Activated effector memory CD4-positive, alpha-beta T cell treated with anti-CD3 and anti-CD28 coated beads, Interleukin-2, amount 50 U/mL, for 16 hours (primary cell): ENCODE results near the gene PTPRM.

ENCODE experiments used
- DNase-seq: peaks from one replicate; pipeline ENCODE4 v3.0.0-alpha.2; 2020

The PTPRM gene

DNA sequence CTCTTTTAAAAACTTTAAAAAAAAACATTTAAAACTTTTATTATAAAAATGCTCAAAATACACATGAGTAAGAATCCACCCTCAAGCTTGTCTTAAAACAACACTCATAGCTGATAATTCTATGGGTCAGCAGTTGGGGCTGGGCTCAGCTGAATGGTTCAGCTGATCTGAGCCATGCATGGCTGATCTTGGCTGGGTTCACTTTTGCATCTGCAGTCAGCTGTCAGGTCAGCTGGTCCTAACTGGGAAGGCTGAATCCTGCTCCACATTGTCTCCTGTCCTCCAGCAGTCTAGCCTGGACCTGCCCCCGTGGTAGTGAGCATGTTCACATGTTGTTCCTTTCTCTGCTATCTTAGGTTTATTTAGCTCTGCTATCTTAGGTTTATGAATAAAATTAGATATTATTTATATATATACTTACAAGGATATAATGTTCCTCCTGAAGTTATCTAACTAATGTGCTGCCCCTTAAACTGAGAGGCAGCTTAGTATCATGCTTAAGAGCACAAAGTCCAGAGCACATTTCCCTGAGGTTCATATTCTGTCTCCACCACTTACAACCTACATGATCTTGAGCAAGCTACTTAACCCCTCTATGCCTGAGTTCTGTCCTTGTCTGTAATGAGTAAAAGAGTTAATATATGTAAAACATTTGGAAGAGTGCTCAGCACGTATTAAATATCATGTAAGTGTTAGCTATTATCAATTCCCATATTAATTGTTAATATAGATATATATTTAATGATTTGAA, 309.4 kb downstream of the PTPRM start:
- no peak for DNase-seq

DNA sequence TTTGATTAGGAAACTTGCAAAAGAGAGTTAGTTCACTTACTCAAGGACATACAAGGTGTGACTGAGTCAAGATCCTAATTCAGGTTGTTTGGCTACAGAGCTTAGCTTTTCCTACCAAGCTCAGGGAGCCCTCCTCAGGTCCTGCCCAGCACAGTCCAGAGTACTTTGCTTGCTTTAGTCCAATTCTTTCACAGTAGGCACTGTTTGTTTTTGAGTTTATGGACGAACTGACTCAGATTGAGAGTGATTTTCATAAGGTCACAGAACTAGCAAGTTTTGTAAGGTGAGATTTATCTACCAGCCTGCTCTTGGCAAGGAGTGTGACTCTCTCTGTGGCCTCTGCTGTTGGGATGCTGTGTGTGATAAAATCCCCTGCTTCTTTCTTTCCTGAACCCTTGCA, 310.5 kb downstream of the PTPRM start:
- no peak for DNase-seq

DNA sequence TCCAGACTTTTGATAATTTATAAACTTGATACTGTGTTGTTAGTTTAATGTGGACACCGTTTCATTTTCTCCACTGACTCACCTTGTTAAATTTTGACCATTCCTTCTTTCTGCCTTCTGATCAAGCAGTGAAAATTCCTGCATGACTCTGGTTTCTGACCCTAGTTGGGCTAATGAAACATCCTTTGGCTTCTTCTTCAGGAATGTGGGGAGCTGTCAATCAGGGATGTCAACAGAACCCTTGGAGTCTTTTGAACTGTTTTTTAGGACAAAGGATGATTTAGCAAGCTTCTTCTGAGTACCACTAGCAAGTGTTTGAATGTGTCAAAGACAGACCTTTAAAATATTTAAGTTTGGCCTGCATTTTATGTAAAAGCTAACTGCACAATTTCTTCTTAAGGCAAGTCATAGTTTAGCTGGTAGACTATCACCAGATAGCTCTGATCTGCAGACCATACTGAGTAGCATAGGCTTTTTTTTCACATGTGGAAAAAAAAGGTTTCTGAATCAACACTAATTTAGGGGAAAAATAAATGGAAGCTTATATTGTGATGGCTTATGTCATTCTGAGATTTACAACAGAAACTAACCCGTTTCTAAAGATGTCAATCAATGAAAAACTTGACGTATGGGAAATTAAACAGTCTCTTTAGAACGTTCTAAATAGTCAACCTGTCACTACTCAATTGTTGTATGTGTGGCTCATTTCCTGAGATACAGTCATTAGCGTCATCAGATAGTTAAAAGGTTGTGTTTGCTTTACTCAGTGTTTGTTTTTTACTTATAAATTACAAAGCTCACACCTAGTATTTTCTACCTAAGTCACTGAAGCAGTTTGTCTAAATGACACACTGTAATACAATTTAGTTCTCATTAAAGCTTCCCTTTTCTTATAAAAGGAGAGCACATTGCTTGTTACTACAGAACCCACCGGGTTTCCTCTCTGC, 311.4 kb downstream of the PTPRM start:
- no peak for DNase-seq

DNA sequence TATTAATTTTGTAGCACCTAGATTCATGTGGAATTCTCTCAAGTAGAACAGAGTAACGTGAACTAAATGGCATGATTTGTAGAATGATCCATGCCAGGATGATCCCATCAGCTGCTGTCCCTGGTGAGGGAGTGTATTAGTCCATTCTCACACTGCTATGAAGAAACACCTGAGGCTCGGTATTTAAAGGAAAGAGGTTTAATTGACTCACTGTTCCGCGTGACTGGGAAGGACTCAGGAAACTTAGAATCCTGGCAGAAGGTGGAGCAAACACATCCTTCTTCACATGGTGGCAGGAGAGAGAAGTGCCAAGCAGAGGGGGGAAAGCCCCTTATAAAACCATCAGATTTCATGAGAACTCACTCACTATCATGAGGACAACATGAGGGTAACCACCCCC, 312.6 kb downstream of the PTPRM start:
- no peak for DNase-seq

DNA sequence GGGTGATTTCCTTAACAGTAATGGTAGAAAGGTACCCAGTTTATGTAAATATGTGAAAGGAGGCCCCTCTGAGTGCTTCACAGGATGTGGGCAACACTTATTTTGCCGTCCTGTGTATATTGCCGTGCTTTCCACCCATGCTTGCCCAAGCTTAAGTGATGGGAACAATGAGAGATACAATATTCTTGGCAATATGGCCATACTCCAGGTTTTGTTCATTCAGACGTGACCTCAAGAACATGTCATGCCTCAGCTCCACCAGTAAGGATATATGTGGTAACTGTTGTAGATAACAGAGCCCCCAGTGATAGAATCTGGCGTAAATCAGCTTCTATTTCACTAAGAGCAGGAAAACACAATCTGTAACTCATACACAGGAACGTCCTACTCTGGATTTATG, 318.7 kb downstream of the PTPRM start:
- no peak for DNase-seq

GRCh38 chr18:7886436-7886835, 319.3 kb downstream of the PTPRM start:
- DNase-seq, result no peak

GRCh38 chr18:7889515-7889914, 322.4 kb downstream of the PTPRM start:
- DNase-seq, result no peak

GRCh38 chr18:7890075-7890474, 323.0 kb downstream of the PTPRM start:
- DNase-seq, result no peak

DNA sequence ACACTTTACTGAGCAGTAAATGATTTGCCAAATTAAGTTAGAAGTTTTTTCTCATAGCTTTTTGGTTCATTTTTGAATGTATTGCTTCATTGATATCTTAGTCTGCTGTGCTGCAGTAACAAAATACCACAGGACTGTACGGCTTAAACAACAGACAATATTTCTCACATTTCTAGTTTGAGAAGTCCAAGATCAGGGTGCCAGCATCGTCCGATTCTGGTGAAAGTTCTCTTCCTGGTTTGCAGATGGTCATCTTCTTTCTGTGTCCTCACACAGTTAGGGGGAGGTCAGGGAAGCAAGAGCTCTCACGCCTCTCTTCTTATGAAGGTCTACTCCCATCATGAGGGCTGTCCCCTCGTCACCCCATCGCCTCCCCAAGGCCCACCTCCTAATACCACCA, 325.4 kb downstream of the PTPRM start:
- DNase-seq, result no peak

DNA sequence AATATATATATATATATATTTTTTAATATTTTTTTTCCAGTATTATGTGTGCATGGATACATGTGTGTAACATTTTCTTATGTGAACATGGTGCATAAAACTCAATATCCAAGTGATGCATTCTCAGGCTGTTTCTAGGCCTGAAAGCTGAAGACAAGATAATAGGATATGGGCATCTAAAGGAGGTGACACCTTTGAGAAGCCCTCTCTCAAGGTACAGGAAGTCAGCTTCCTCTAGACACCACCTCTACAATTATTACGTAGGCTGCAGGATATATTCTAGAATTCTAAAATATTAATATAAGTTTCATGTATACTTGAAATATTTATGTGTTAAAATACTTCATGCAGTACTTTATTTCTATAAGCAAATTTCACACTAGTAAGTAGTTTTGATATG, 327.5 kb downstream of the PTPRM start:
- DNase-seq, result no peak

- no peak for DNase-seq
Observed at GRCh38 chr18:7895346-7895745, 328.2 kb downstream of the PTPRM start.

DNA sequence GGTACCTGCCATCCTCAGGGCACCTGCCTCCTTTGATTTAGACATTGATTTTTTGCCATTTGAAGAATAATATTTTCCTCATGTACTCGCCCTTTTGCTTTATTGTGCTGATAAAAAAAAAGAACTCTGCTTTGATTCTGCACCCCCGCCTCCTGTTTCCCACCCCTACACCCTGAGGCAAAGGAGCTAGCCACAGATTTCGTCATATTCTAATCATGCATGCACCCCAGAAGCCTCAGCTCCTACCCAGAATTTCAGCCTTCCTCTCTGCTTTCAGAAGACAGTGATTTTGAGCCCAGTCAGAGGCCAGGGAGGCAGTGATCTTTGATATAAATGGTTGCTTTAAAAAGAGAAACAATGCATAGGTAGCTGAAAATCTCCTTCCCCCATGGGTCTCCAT, 329.0 kb downstream of the PTPRM start:
- DNase-seq, result no peak

DNA sequence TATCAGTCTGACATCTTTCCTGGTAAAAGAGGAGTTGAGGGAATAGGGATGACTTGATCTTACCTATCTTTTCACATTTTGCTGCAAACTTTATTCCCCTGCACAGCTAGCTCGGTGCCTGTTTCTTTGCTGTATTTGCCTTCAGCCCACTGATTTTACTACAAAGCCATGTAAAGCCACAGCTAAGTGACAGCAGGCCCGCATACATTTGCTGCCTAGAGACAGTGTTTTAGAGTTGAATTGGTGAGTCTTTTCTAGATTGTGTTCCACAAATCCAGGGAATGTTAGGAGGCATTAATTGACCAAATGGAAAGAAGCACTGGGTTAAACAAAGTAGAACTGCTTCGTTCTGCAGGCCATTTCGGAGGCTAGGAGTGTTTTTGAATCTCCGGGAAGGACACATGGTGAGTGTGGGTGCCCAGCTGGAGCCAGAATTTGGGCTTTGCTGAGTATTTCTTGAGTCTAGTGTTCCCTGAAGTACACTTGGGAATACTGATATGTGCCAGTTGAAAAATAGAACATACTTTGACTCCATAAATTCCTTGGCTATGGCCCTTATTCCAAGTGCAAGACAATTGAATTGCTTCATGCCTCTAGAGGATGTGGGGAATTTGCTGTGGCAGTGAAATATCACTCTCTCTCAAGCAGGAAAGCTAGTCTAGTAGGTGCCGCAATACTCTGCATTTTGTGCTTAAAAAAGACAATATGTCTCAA, 329.8 kb downstream of the PTPRM start:
- DNase-seq, result no peak

GRCh38 chr18:7898181-7898580, 331.1 kb downstream of the PTPRM start:
- DNase-seq, result no peak

DNA sequence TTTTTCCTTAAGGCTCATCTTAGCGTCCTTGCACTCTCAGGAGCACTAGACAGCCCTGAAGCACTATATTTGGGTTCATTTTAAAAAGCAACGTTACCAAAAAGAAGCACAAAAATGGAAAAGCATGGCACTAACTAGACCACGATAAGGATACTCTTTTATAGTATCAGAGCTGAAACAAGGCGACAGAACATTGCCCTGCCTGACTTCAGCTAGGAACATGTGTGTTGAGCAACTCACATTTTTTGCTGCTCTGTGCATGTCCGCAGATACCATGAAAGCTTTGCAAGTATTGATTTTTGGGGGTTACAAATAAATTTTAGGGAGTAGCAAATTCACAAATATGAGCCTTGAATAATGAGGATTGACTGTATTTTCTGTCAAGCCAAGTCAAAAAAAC, 332.0 kb downstream of the PTPRM start:
- DNase-seq, result no peak

DNA sequence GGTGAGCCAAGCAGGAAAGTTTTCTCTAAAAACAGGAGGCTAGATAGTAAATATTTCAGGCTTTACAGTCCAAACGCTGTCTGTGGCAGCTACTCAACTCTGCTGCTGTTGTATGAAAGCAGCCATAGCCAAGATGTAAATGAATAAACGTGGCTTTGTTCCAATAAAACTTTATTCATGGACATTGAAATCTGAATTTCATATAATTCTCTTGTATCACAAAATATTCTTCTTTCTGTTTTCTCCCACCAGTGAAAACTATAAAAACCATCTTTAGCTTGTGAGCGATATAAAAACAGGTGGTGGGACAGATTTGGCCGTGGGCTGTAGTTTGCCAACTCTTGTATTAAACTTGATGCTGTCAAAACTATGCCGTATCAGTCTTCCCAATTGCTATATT, 333.0 kb downstream of the PTPRM start:
- no peak for DNase-seq

GRCh38 chr18:7901657-7902056, 334.5 kb downstream of the PTPRM start:
- no peak for DNase-seq

GRCh38 chr18:7902399-7902839, 335.3 kb downstream of the PTPRM start:
- no peak for DNase-seq

- DNase-seq, result no peak
Observed at GRCh38 chr18:7904529-7904928, 337.4 kb downstream of the PTPRM start.

- no peak for DNase-seq
Observed at GRCh38 chr18:7908681-7909299, 341.7 kb downstream of the PTPRM start.

DNA sequence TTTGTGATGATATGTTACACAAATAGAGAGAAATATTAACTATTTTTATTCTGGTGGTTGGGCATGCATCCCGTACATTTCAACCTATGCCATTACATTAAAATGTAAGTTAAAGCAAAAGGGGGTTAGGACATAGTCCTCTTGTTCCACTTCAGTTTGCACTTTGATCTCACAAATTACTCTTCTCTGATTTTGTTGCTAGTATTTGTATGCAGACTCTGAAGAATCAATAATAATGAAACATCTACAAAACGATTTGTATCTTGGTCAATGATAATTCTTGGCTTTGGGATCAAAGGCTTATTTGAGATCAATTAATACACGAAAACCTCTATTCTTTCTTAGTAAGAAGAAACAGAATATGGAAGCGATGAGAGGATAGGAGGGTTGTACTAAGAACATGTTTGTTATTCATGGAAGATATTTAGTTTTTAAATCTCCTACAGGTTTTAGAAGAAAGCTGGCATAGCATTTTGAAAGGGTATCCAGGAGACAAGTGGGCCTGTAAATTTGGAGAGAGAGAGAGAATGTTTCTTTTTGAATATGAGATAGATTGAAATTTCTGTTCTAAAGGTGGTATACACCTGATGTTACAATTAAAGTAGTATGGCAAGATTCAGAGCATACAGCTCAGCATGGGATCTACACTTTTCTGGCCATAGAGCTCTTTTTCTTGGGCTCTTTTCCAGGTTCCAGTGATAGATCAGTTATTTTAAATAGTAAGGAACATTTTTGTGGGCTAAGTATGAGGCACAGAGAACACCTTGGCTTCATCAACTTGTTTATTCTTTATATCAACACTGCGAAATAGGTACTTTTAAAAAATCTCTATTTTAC, 347.9 kb downstream of the PTPRM start:
- no peak for DNase-seq

DNA sequence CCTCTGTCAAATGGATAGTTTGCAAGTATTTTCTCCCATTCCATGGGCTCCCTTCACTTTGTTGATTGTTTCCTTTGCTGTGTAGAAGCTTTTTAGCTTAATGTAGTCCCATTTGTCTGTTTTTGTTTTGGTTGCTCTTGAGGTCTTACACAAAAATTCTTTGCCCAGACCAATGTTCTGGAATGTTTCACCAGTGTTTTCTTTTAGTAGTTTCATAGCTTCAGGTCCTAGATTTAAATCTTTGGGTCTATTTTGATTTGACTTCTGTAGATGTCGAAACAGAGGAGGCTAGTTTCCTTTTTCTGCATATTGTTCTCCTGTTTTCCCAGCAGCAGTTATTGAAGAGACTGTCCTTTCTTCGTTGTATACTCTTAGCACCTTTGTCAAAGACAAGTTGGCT, 351.6 kb downstream of the PTPRM start:
- no peak for DNase-seq
